Fibroblast of lung (primary cell): ENCODE results near the gene TRMT11.

Source experiments
- CTCF ChIP-seq, 2 donors: IDR thresholded peaks in 1 of 2; conservative IDR thresholded peaks in 1 of 2; 1 replicate in 1 of 2; 2 replicates in 1 of 2; pipeline ENCODE4 v1.5.1; 2011 to 2012; ENCODE audit warnings: low read length in 2 of 2, control low read depth in 1 of 2, inconsistent platforms in 1 of 2, low read depth in 1 of 2, mild to moderate bottlenecking in 1 of 2
- EZH2 ChIP-seq: IDR thresholded peaks from 2 replicates; pipeline ENCODE4 v1.5.1; 2012; ENCODE audit warnings: low read length, control low read depth, mild to moderate bottlenecking; ENCODE audit errors: missing control alignments

GRCh38 chr6:126040394-126040793 is 54.1 kb downstream of the TRMT11 start:
- TF ChIP-seq CTCF (conservative IDR thresholded peaks at IDR 0.05 in 1 of 2, IDR thresholded peaks at IDR 0.05 in 1 of 2; ENCODE audit: low read depth in 1 of 2, low read length in 2 of 2) (no peak), EZH2 (no peak)
